IMR-90 (cell line): Measurements from ENCODE around the gene KCNMB2. TPM values are rescaled to one million over a fixed set of nuclear protein-coding genes. Genes with fewer than 3 reads are reported as not detected.

Experiments used
- ATAC-seq: fragments of 200-7000 bp; cut with Tn5 transposase; 2 replicates; pipeline ENCODE4 v1.9.1; 2020; ENCODE audit warnings: low read depth, mild to moderate bottlenecking, moderate library complexity
- BruUV-seq: library from RNA; stranded (reverse); fragments of 400-500 nt; replicated peaks from 2 replicates; lab custom pipeline; 2021; lab: Mats Ljungman, UMichigan
- CTCF ChIA-PET: fragments of 300-600 bp; formaldehyde crosslinking; extraction: SDS; loops from one replicate; lab custom pipeline; 2021; ENCODE audit warnings: antibody characterized with exemption; lab: Yijun Ruan, JAX
- POLR2A ChIA-PET: fragments of 300-600 bp; sonication (Branson Sonifier 250); formaldehyde crosslinking; loops from one replicate; lab custom pipeline; 2022; ENCODE audit warnings: antibody characterized with exemption; ENCODE audit not compliant: unreplicated experiment; lab: Charles Lee
- DNase-seq: peaks from one replicate; pipeline ENCODE4 v3.0.0; 2013
- H2AFZ ChIP-seq: replicated peaks from 2 replicates; pipeline ENCODE3; 2013; ENCODE audit warnings: low read length, mild to moderate bottlenecking; ENCODE audit not compliant: poor library complexity
- H2AK5ac ChIP-seq: 2 replicates; pipeline ENCODE4 v1.6.1; 2013; ENCODE audit warnings: low read depth, low read length, inconsistent platforms
- H2AK9ac ChIP-seq: replicated peaks from 2 replicates; pipeline ENCODE3; 2013; ENCODE audit warnings: mild to moderate bottlenecking, low read depth, low read length, moderate library complexity; ENCODE audit not compliant: poor library complexity
- H2BK120ac ChIP-seq: 2 replicates; pipeline ENCODE4 v1.6.1; 2013; ENCODE audit warnings: low read depth, low read length, inconsistent platforms
- H2BK15ac ChIP-seq: 3 replicates; pipeline ENCODE4 v1.6.1; 2013; ENCODE audit warnings: low read depth, low read length, inconsistent platforms
- H2BK20ac ChIP-seq: 2 replicates; pipeline ENCODE4 v1.6.1; 2013; ENCODE audit warnings: low read depth, mild to moderate bottlenecking, inconsistent platforms, low read length, moderate library complexity
- H2BK5ac ChIP-seq: 2 replicates; pipeline ENCODE4 v1.6.1; 2013; ENCODE audit warnings: mild to moderate bottlenecking, low read depth, low read length, inconsistent platforms; ENCODE audit not compliant: poor library complexity, severe bottlenecking
- H3K14ac ChIP-seq: replicated peaks from 2 replicates; pipeline ENCODE4 v1.6.1; 2013; ENCODE audit warnings: low read depth, low read length, inconsistent platforms
- H3K18ac ChIP-seq: 2 replicates; pipeline ENCODE4 v1.6.1; 2013; ENCODE audit warnings: low read depth, low read length, control low read depth
- H3K23ac ChIP-seq: 2 replicates; pipeline ENCODE4 v1.6.1; 2013; ENCODE audit warnings: low read depth, low read length, inconsistent platforms
- H3K27ac ChIP-seq: 2 replicates; pipeline ENCODE4 v1.5.1; 2013; ENCODE audit warnings: mild to moderate bottlenecking, control low read depth, low read length; ENCODE audit not compliant: insufficient read depth
- H3K27me3 ChIP-seq: 2 replicates; pipeline ENCODE4 v1.6.1; 2013; ENCODE audit warnings: low read length; ENCODE audit not compliant: control insufficient read depth, insufficient read depth
- H3K36me3 ChIP-seq: 2 replicates; pipeline ENCODE4 v1.6.1; 2013; ENCODE audit warnings: low read length, mixed read lengths; ENCODE audit not compliant: control insufficient read depth, insufficient read depth
- H3K4ac ChIP-seq: 2 replicates; pipeline ENCODE4 v1.6.1; 2013; ENCODE audit warnings: low read depth, low read length, inconsistent platforms
- H3K4me1 ChIP-seq: 2 replicates; pipeline ENCODE4 v1.6.1; 2013; ENCODE audit warnings: low read length, mixed read lengths; ENCODE audit not compliant: control insufficient read depth, insufficient read depth
- H3K4me2 ChIP-seq: 2 replicates; pipeline ENCODE4 v1.6.1; 2013; ENCODE audit warnings: low read depth, mild to moderate bottlenecking, control low read depth, low read length, moderate library complexity
- H3K4me3 ChIP-seq: 2 replicates; pipeline ENCODE4 v1.5.1; 2013; ENCODE audit warnings: low read depth, mild to moderate bottlenecking, control low read depth, low read length, moderate library complexity; ENCODE audit not compliant: insufficient read depth
- H3K56ac ChIP-seq: 2 replicates; pipeline ENCODE4 v1.6.1; 2013; ENCODE audit warnings: low read length, inconsistent platforms; ENCODE audit not compliant: insufficient read depth; ENCODE audit errors: extremely low read depth
- H3K79me1 ChIP-seq, 2 experiments: 2 replicates each; pipeline ENCODE4 v1.6.1; 2013; ENCODE audit warnings: low read length in 2 of 2, inconsistent platforms in 1 of 2, low read depth in 1 of 2
- H3K9ac ChIP-seq: 2 replicates; pipeline ENCODE4 v1.6.1; 2013; ENCODE audit warnings: low read depth, low read length, control low read depth
- H3K9me1 ChIP-seq: 2 replicates; pipeline ENCODE4 v1.6.1; 2013; ENCODE audit warnings: low read length, inconsistent platforms; ENCODE audit not compliant: insufficient read depth
- H3K9me3 ChIP-seq: 2 replicates; pipeline ENCODE4 v1.6.1; 2013; ENCODE audit warnings: low read length; ENCODE audit not compliant: control insufficient read depth, insufficient read depth
- H4K20me1 ChIP-seq: 2 replicates; pipeline ENCODE4 v1.6.1; 2013; ENCODE audit warnings: low read length, inconsistent platforms; ENCODE audit not compliant: insufficient read depth
- H4K5ac ChIP-seq: 2 replicates; pipeline ENCODE4 v1.6.1; 2013; ENCODE audit warnings: mild to moderate bottlenecking, low read depth, low read length, control low read depth
- H4K8ac ChIP-seq, 2 experiments: 2 replicates each; pipeline ENCODE4 v1.6.1; 2013; ENCODE audit warnings: low read depth in 2 of 2, low read length in 2 of 2, control low read depth in 1 of 2, inconsistent platforms in 1 of 2
- H4K91ac ChIP-seq: 2 replicates; pipeline ENCODE4 v1.6.1; 2013; ENCODE audit warnings: low read depth, low read length, inconsistent platforms; ENCODE audit not compliant: insufficient read depth
- WGBS, 2 experiments: methylation state at CpG; one replicate each; pipeline versions ENCODE4 v1.1.5 to v1.1.7; 2013; ENCODE audit warnings: missing lambda C conversion rate in 2 of 2; ENCODE audit not compliant: insufficient read length in 1 of 2; ENCODE audit errors: extremely low coverage in 2 of 2; 5-methylcytosine and 5-hydroxymethylcytosine counted together
- dilution Hi-C: fragments of 300-500 bp; cut with HindIII; formaldehyde crosslinking; loops from one replicate; pipeline ENCODE4 v1.14.3; 2018; ENCODE audit warnings: low sequenced_read_pairs; ENCODE audit not compliant: unreplicated experiment
- in situ Hi-C: fragments of 300-500 bp; cut with MboI; formaldehyde crosslinking; loops from 3 replicates; pipeline ENCODE4 v1.14.3; 2019; ENCODE audit warnings: low sequenced_read_pairs, inconsistent platforms, mixed read lengths
- intact Hi-C: fragments of 100-400 bp; cut with micrococcal nuclease; formaldehyde crosslinking; loops from 2 replicates; pipeline ENCODE4 v1.10.0; 2022
- polyA plus RNA-seq, 3 experiments: library from polyadenylated mRNA; depleted of rRNA; stranded (reverse); fragments of >200 nt; gene quantifications; 2 replicates each; pipeline ENCODE4 v1.2.3, GENCODE V29; 2012; ENCODE audit warnings: low replicate concordance in 1 of 3
- total RNA-seq: library from RNA; depleted of rRNA; stranded (reverse); fragments of >200 nt; gene quantifications from 2 replicates; pipeline ENCODE4 v1.2.3, GENCODE V29; 2012
- TF ChIP-seq, protein P1 (sequence below): fragments of 150-350 bp; IDR thresholded peaks from 2 replicates; pipeline ENCODE4 v1.6.1; 2016; ENCODE audit warnings: low read depth, mild to moderate bottlenecking, low read length, moderate library complexity, borderline replicate concordance

Gene KCNMB2
- total and polyA plus RNA-seq, 2 of the 4 experiments (the other 2 are of a cell fraction) = not detected

DNA sequence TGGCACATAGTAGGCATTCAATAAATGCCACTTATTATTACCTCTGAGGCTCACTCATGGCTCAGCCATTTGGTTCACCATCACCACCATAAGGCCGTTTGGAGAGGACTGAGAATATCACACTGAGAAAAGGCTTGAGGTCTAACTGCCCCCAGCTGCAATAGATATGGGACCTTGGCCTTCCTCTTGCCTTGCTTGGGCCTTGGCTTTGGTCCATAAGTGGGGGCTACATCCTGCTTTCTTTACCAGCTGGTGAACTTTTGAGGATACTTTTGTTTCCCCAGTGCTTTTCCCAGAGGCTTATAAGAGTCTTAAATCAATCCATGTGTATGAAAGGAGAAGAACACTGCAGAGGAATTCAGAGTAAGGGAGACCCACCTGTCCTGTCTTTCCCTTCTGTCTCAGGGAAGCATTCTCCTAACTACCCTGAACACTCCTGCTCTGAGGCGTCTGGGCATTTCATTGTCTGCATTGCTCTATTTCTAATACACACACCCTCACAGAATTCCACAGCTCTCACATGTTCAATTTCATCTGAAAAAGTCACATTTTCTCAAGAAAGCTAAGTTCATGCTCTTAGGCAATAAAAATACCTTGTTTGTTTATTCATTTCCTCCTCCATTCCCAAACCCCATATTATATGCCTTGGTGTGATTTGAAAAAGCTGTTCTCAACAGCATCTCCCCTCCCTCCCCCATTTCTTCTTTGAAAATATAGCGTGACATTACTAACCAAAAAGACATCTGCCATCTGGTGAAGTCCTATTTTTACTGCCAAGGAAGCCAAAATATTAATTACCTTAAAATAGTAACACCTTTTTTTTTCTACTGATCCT, 22.5 kb upstream of the KCNMB2 start:
- Histone ChIP-seq H3K18ac (no peak overlapping the region; the same call in 1 of the 2 replicates), H3K23ac (no peak overlapping the region), H3K27me3 (no peaks in the 10 kb centered on the region), H4K8ac (no peak overlapping the region), H3K9me1 (no peaks in the 10 kb centered on the region), H3K56ac (no peak overlapping the region), H4K20me1 (no peaks in the 10 kb centered on the region), H3K4ac (no peak overlapping the region), H3K79me1 (no peaks in the 10 kb centered on the region), H2AK5ac (no peak overlapping the region), H2BK20ac (no peak overlapping the region), H3K14ac (no peak overlapping the region), H3K4me2 (no peak overlapping the region), H4K5ac (no peak overlapping the region), H3K4me3 (no peak overlapping the region), H3K9ac (no peak overlapping the region), H2AFZ (no peak overlapping the region), H3K27ac (no peak overlapping the region), H3K36me3 (no peaks in the 10 kb centered on the region), H2BK15ac (no peak overlapping the region), H2BK5ac (no peak overlapping the region), H3K9me3 (no peaks in the 10 kb centered on the region), H3K4me1 (no peaks in the 10 kb centered on the region; the same call in 1 of the 2 replicates), H4K91ac (no peak overlapping the region), H2BK120ac (no peak overlapping the region), H2AK9ac (no peak overlapping the region)
- in situ Hi-C loops = no loop called here
- intact Hi-C loops = no loop called here
- BruUV-seq = no TSS peak
- WGBS, 2 experiments = 60% methylated on average over 1 of the region's 3 CpGs; no CpG with 5 or more reads in 1 of the 2 experiments
- no peak for ATAC-seq
- DNase-seq = no peak
- TF ChIP-seq, protein P1, sequence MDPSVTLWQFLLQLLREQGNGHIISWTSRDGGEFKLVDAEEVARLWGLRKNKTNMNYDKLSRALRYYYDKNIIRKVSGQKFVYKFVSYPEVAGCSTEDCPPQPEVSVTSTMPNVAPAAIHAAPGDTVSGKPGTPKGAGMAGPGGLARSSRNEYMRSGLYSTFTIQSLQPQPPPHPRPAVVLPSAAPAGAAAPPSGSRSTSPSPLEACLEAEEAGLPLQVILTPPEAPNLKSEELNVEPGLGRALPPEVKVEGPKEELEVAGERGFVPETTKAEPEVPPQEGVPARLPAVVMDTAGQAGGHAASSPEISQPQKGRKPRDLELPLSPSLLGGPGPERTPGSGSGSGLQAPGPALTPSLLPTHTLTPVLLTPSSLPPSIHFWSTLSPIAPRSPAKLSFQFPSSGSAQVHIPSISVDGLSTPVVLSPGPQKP = no peak
- CTCF ChIA-PET = interaction anchor here (1.2 kb wide), 1 partner anchor 57 kb away, joined by 3 read pairs; no protein-coding TSS in a partner anchor
- POLR2A ChIA-PET = no interaction called here
- dilution Hi-C loops = no loop called here
